Measurements from ENCODE around the gene ANKS1A. TPM values are rescaled to one million over a fixed set of nuclear protein-coding genes. Genes with fewer than 3 reads are reported as not detected.

ANKS1A gene
- total RNA-seq, 2 experiments from 2014 or later, result 6.4 to 6.9 TPM

- Mint-ChIP-seq H3K27ac (no peak overlapping the region), H3K27me3 (no peaks in the 10 kb centered on the region), H3K36me3 (ENCODE audit: low read depth) (peaks cover 54% of the 10 kb centered on the region), H3K9me3 (no peaks in the 10 kb centered on the region), H3K4me3 (no peak overlapping the region), H3K4me1 (ENCODE audit: low read depth) (no peaks in the 10 kb centered on the region)
- TF ChIP-seq CTCF (IDR thresholded peaks at IDR 0.05), result no peak
- Histone ChIP-seq H3K27ac (ENCODE audit: low read depth in 1 of 2, low read length in 2 of 2) (no peak overlapping the region), H3K4me3 (ENCODE audit: low read length) (no peak overlapping the region), H3K27me3 (ENCODE audit: control insufficient read depth in 1 of 2, insufficient read depth in 2 of 2, low read length in 2 of 2) (no peaks in the 10 kb centered on the region), H3K4me1 (ENCODE audit: insufficient read depth, low read length) (no peaks in the 10 kb centered on the region), H3K9me3 (ENCODE audit: control insufficient read depth in 1 of 2, insufficient read depth in 1 of 2, low read length in 2 of 2) (no peaks in the 10 kb centered on the region), H3K36me3 (ENCODE audit: insufficient read depth, low read length) (peaks cover 40% of the 10 kb centered on the region)
- CTCF ChIA-PET, result no interaction called here
- ATAC-seq (ENCODE audit: poor library complexity) (no peak), DNase-seq (no peak)
- POLR2A ChIA-PET, result no interaction called here
- intact Hi-C loops (cut with DNase I, micrococcal nuclease), result no loop called here
These were observed 198.6 kb downstream of the ANKS1A start for GRCh38 chr6:35087361-35088280.

DNA sequence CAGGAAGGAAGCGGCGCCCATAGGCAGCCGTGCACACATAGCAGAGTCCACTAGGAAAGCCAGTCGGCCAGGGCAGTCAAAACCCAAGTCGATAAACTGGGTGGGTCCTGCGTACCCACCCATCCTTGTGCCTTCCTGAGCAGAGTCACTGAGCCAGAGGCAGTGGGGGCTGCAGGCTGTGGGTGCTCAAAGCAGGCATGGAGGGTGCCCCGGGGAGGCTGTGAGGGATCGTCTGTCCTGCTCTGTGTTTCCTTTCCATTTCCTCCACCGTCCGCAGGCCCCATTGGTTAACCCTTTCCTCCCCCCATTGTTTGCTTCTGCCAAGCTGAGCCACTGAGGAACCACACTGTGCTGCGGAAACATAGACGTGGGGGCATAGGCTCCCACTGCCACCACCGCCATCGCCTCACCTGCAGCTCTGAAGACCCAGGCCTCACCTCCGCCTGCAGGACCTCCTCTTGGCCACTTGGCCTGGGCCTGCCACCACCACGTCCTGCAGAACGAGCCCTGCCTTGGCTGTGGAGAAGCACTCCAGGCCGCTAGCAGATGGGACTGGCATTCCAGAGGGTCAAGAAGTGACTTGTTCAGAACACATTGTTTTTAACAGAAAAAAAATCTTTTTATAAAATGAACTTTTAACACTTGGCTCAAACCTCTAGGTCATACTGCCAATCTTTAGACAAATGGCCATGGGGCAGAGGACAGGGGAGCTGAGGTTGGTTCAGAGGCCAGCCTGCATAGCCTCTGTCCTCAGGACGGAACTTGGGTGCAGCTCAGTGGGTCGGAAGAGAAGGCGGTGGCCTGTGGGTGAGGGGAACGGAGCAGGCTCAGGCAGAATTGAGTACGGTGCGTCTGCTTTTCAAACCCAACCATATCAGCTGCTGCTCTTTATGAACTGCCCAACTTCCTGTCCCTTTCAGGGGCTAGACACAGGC, 199.5 kb downstream of the ANKS1A start:
- no peaks in the 10 kb centered on the region for H3K27me3 Mint-ChIP-seq
- ATAC-seq (ENCODE audit: poor library complexity), result no peak
- ChIA-PET CTCF (no interaction called here), POLR2A (no interaction called here)
- peaks cover 48% of the 10 kb centered on the region for H3K36me3 Mint-ChIP-seq (ENCODE audit: low read depth)
- no peaks in the 10 kb centered on the region for H3K4me1 Mint-ChIP-seq (ENCODE audit: low read depth)
- no peak for TF ChIP-seq CTCF (IDR thresholded peaks at IDR 0.05)
- no peak overlapping the region for H3K4me3 Mint-ChIP-seq
- no peaks in the 10 kb centered on the region for H3K9me3 Mint-ChIP-seq
- Histone ChIP-seq H3K36me3 (ENCODE audit: insufficient read depth, low read length) (peaks cover 32% of the 10 kb centered on the region), H3K4me3 (ENCODE audit: low read length) (no peak overlapping the region), H3K27me3 (ENCODE audit: control insufficient read depth in 1 of 2, insufficient read depth in 2 of 2, low read length in 2 of 2) (no peaks in the 10 kb centered on the region), H3K4me1 (ENCODE audit: insufficient read depth, low read length) (no peaks in the 10 kb centered on the region), H3K27ac (ENCODE audit: low read depth in 1 of 2, low read length in 2 of 2) (no peak overlapping the region), H3K9me3 (ENCODE audit: control insufficient read depth in 1 of 2, insufficient read depth in 1 of 2, low read length in 2 of 2) (no peaks in the 10 kb centered on the region)
- intact Hi-C loops (cut with DNase I, micrococcal nuclease), result no loop called here
- no peak for DNase-seq
- no peak overlapping the region for H3K27ac Mint-ChIP-seq

GRCh38 chr6:35089216-35089934, 200.3 kb downstream of the ANKS1A start:
- Mint-ChIP-seq H3K4me3 (no peak overlapping the region), H3K27me3 (no peaks in the 10 kb centered on the region), H3K4me1 (ENCODE audit: low read depth) (no peaks in the 10 kb centered on the region), H3K36me3 (ENCODE audit: low read depth) (peaks cover 43% of the 10 kb centered on the region), H3K27ac (no peak overlapping the region), H3K9me3 (no peaks in the 10 kb centered on the region)
- Histone ChIP-seq H3K36me3 (ENCODE audit: insufficient read depth, low read length) (peaks cover 32% of the 10 kb centered on the region), H3K4me3 (ENCODE audit: low read length) (no peak overlapping the region), H3K27ac (ENCODE audit: low read depth in 1 of 2, low read length in 2 of 2) (no peak overlapping the region), H3K9me3 (ENCODE audit: control insufficient read depth in 1 of 2, insufficient read depth in 1 of 2, low read length in 2 of 2) (no peaks in the 10 kb centered on the region), H3K27me3 (ENCODE audit: control insufficient read depth in 1 of 2, insufficient read depth in 2 of 2, low read length in 2 of 2) (no peaks in the 10 kb centered on the region), H3K4me1 (ENCODE audit: insufficient read depth, low read length) (no peaks in the 10 kb centered on the region)
- POLR2A ChIA-PET, result no interaction called here
- DNase-seq, result no peak
- no peak for ATAC-seq (ENCODE audit: poor library complexity)
- intact Hi-C loops (cut with DNase I, micrococcal nuclease), result no loop called here
- CTCF ChIA-PET, result no interaction called here
- TF ChIP-seq CTCF (IDR thresholded peaks at IDR 0.05), result no peak
